GM12873 (cell line): ENCODE results near the gene KIAA1328.

ENCODE experiments used
- TF ChIP-seq, protein P1 (sequence below): IDR thresholded peaks from 2 replicates; pipeline ENCODE4 v1.5.1; 2012; ENCODE audit warnings: low read depth, mild to moderate bottlenecking, moderate library complexity, low read length, control low read depth; ENCODE audit not compliant: insufficient read depth; ENCODE audit errors: missing control alignments

The KIAA1328 gene

DNA sequence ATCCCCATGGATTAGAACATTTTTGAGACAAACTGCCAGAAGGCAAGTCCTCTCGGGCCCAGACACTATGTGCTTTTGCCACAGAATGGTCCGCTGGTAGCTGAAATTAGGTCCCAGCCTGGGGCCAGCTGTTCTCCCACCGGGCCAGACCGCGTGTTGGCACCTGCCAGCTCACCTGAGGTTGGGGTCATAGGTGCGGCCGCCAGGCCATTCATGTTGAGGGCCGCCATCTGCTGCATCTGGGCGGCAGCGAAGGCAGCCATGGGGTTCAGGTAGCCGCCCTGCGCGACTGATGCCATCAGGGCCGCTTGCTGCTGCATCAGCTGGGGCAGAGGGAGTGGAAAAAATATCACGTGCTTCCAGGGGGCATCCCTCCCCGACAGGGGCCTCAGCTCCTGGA lies 443.9 kb downstream of the KIAA1328 start:
- TF ChIP-seq, protein P1, sequence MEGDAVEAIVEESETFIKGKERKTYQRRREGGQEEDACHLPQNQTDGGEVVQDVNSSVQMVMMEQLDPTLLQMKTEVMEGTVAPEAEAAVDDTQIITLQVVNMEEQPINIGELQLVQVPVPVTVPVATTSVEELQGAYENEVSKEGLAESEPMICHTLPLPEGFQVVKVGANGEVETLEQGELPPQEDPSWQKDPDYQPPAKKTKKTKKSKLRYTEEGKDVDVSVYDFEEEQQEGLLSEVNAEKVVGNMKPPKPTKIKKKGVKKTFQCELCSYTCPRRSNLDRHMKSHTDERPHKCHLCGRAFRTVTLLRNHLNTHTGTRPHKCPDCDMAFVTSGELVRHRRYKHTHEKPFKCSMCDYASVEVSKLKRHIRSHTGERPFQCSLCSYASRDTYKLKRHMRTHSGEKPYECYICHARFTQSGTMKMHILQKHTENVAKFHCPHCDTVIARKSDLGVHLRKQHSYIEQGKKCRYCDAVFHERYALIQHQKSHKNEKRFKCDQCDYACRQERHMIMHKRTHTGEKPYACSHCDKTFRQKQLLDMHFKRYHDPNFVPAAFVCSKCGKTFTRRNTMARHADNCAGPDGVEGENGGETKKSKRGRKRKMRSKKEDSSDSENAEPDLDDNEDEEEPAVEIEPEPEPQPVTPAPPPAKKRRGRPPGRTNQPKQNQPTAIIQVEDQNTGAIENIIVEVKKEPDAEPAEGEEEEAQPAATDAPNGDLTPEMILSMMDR = no peak

DNA sequence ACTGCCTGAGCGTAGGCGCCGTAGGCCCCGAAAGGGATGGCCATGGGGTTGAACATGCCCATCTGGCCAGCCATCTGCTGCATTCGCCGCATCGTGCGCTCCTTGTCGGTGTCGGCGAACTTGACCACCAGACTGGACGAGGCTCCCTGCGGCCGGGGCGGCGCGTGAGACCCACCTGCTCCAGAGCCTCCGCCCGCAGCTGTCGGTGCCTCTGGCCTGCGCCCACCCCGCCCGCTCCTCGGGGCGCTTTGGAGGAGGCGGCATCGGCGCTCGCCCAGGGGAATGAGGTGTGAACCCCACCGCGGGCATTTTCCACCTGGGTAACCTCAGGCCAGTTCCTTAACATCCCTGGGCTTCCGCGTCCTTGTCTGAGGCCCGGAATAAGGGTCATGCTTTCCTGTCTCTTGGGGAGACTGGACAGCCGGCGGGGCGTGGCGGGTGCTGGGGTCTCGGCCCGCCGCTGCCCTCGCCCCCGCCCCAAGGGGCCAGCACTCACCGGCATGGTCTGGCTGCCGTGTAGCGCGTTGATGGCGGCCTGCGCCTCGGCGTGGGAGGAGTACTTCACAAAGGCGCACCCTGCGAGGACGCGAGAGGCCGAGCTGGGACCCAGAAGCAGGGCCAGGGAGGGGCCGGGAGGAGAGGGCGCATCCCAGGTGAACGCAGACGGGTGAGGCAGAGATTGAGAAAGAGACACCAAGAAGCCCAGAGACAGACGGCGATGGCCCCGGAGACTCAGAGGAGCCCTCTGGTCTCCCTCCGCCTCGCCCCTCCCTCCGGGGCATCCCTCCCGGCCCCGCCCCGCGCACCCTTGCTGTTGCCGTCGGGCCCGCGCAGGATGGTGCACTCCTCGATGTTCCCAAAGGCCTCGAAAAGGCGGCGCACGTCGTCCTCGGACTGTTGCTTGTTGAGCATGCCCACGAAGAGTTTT lies 445.6 kb downstream of the KIAA1328 start:
- TF ChIP-seq, protein P1 = no peak

DNA sequence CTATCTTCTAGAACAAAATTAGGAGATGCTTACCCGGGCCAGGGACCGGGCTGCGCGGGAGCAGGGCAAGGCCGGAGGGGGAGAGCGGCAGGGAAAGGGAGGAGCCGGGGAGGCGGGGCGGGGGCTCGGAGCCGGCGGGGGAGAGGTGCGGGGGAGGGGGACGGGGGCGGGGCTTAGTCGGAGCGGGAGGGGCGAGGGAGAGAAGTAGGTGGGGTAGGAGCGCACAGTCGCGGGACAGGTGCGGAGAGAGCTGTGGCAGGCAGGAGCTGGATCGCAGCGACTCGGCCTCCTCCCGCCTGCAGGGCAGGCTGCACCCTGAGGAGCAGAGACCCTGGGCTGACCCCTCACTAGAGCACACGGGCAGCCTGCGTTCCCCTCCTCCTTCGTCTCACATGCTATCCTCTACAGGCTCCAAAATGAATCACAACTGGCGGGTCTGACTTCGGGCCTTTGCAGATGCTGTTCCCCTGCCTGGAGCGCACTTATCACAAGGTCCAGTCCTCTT lies 446.4 kb downstream of the KIAA1328 start:
- TF ChIP-seq, protein P1 = no peak

DNA sequence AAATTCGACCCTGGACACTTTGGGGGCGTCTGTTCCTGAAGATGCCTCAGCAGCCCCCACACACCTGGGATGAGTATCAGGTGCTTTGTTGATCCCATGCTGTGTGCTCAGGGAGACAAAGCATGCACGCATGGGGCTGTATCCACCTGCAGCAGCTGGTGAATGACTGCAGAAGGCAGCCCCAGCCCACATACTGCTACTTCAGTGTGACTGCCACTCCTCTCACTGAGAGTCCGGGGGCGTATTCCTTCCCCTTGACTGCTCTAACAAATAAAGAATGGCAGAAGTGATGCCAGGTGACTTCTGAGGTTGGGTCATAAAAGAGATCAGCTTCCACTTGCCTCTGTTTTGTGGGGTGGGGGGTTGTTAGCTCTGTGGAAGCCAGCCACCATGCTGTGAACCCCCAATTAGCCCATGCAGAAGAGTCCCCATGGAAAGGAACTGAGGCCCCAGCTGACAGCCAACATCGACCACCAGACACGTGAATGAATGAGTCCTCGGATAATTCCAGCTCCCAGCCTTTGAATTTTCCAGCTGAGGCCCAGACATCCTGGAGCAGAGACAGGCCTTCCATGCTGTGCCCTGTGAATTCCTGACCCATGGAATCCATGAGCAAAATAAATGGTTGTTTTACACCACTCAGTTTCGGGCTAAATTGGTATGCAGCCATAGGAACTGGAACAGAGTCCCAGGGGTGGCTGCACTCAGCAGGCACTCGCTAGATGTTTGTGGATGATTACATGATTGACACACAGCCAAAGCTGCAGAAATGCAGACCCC lies 447.4 kb downstream of the KIAA1328 start:
- TF ChIP-seq, protein P1 = no peak

DNA sequence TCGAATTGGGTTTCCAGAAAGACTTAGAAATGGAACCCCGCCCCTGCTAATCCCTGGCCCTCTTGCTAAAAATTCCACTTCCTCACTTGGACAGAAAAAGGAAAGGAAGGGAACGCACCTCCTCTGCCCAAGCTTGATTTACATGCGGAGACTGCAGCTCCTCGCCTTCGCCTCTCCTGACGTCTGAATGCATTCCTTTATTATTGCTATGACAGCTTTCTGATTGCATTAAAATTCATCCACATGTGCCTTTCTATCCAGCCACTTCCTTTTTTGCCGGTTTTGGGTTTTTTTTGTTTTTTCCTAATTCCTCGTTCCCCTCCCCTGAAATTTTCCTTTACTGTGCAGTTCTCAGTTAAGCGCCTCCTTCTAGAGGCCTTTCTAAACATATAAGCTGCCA lies 448.9 kb downstream of the KIAA1328 start:
- TF ChIP-seq, protein P1 = no peak
